Nephron (organoid): Measurements from ENCODE around the gene ZNF311.
"Not testable (repeated sequence)": the region's sequence is repeated elsewhere in the genome, so short reads cannot be mapped to it uniquely, and the experiment has no call there.

ENCODE experiments used
- H3K27ac Mint-ChIP-seq, 3 experiments: 2 replicates each; pipeline ENCODE4 v1.8.0; 2020; ENCODE audit warnings: mixed read lengths in 3 of 3, mild to moderate bottlenecking in 2 of 3, moderate library complexity in 1 of 3
- H3K27me3 Mint-ChIP-seq: 2 replicates; pipeline ENCODE4 v1.8.0; 2021; ENCODE audit warnings: low read depth, mild to moderate bottlenecking, moderate library complexity, mixed read lengths
- H3K36me3 Mint-ChIP-seq: 2 replicates; pipeline ENCODE4 v1.8.0; 2020; ENCODE audit warnings: low read depth, mixed read lengths
- H3K4me1 Mint-ChIP-seq: 2 replicates; pipeline ENCODE4 v1.8.0; 2020; ENCODE audit warnings: mixed read lengths
- H3K4me3 Mint-ChIP-seq, 3 experiments: 2 replicates each; pipeline ENCODE4 v1.8.0; 2020; ENCODE audit warnings: mild to moderate bottlenecking in 3 of 3, mixed read lengths in 3 of 3, moderate library complexity in 2 of 3
- H3K9me3 Mint-ChIP-seq: 2 replicates; pipeline ENCODE4 v1.8.0; 2020; ENCODE audit warnings: mixed read lengths
- CTCF ChIP-seq, 3 experiments: fragments of 200-600 bp; sonication (generic); IDR thresholded peaks; one replicate each; pipeline ENCODE4 v1.5.0; 2021; ENCODE audit warnings: antibody characterized with exemption in 3 of 3; ENCODE audit not compliant: unreplicated experiment in 3 of 3

Gene ZNF311

DNA sequence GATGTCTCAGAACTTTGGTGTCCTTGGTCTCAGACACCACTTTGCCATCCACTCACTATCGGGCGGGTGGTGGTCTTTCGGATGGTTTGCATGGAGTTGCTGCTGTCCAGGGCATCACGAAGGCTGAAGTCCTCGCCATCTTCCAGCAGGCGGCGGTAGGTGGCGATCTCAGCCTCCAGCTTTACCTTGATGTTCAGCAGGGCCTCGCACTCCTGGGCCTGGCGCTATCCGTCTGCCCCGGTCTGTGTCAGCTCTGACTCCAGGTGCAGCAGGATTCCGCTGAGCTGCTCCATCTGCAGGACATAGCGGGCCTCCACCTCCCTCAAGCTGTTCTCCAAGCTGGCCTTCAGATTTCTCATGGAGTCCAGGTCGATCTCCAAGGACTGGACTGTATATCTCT, 36.0 kb downstream of the ZNF311 start:
- Mint-ChIP-seq H3K27ac (no peak overlapping the region), H3K4me1 (no peaks in the 10 kb centered on the region), H3K4me3 (no peak overlapping the region), H3K36me3 (no peaks in the 10 kb centered on the region), H3K27me3 (peaks cover 8% of the 10 kb centered on the region), H3K9me3 (peaks cover 42% of the 10 kb centered on the region)
- no peak for TF ChIP-seq CTCF (IDR thresholded peaks at IDR 0.05; ENCODE audit: unreplicated experiment in 3 of 3)

DNA sequence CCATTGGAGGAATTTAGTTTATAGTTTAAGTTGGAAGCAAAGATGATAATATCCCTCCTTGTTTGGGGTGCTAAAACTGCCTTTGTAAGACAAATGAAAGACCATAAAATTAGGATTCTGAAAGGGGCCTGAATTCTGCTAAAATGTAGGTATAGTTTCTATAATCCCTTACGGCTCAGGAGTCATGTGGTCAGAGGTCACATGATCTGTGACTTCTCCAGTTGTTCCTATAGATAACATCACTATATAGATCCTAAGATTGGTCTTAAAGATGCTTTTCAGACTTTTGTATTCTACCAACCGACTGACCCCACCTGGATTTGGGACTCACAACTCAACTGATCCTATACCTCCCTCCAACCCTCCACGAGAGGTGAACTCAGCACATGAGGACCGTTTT, 36.6 kb downstream of the ZNF311 start:
- Mint-ChIP-seq H3K4me1 (no peaks in the 10 kb centered on the region), H3K4me3 (no peak overlapping the region), H3K27me3 (peaks cover 8% of the 10 kb centered on the region), H3K9me3 (peaks cover 46% of the 10 kb centered on the region), H3K36me3 (no peaks in the 10 kb centered on the region), H3K27ac (no peak overlapping the region)
- no peak for TF ChIP-seq CTCF (IDR thresholded peaks at IDR 0.05; ENCODE audit: unreplicated experiment in 3 of 3)

GRCh38 chr6:28965706-28966105, 39.4 kb downstream of the ZNF311 start:
- H3K9me3 Mint-ChIP-seq, result peaks cover 58% of the 10 kb centered on the region
- no peak overlapping the region for H3K4me3 Mint-ChIP-seq
- peaks cover 10% of the 10 kb centered on the region for H3K27me3 Mint-ChIP-seq
- TF ChIP-seq CTCF (IDR thresholded peaks at IDR 0.05; ENCODE audit: unreplicated experiment in 3 of 3), result no peak
- no peak overlapping the region for H3K27ac Mint-ChIP-seq
- H3K36me3 Mint-ChIP-seq, result no peaks in the 10 kb centered on the region
- no peaks in the 10 kb centered on the region for H3K4me1 Mint-ChIP-seq

- no peak overlapping the region for H3K4me3 Mint-ChIP-seq
Measured at GRCh38 chr6:28960846-28961500, 44.1 kb downstream of the ZNF311 start.

DNA sequence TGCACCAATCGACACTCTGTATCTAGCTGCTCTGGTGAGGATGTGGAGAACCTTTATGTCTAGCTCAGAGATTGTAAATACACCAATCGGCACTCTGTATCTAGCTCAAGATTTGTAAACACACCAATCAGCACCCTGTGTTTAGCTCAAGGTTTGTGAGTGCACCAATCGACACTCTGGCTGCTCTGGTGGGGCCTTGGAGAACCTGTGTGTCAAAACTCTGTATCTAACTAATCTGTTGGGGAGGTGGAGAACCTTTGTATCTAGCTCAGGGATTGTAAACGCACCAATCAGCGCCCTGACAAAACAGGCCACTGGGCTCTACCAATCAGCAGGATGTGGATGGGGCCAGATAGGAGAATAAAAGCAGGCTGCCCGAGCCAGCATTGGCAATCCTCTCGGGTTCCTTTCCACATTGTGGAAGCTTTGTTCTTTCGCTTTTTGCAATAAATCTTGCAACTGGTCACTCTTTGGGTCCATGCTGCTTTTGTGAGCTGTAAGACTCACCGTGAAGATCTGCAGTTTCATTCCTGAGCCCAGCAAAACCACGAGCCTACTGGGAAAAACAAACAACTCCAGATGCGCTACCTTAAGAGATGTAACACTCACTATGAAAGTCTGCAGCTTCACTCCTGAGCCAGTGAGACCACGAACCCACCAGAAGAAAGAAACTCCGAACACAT, 46.4 kb downstream of the ZNF311 start:
- not testable (repeated sequence) for H3K36me3 Mint-ChIP-seq, H3K27ac Mint-ChIP-seq, H3K27me3 Mint-ChIP-seq, H3K4me1 Mint-ChIP-seq, H3K4me3 Mint-ChIP-seq
- peaks cover 17% of the 10 kb centered on the region for H3K9me3 Mint-ChIP-seq

More at GRCh38 chr6:28960846-28961500, 44.1 kb downstream of the ZNF311 start:
- H3K9me3 Mint-ChIP-seq, result peaks cover 34% of the 10 kb centered on the region
- TF ChIP-seq CTCF (IDR thresholded peaks at IDR 0.05; ENCODE audit: unreplicated experiment in 3 of 3), result no peak
- H3K4me1 Mint-ChIP-seq, result no peaks in the 10 kb centered on the region
- no peaks in the 10 kb centered on the region for H3K36me3 Mint-ChIP-seq
- H3K27me3 Mint-ChIP-seq, result peaks cover 10% of the 10 kb centered on the region
- no peak overlapping the region for H3K27ac Mint-ChIP-seq

DNA sequence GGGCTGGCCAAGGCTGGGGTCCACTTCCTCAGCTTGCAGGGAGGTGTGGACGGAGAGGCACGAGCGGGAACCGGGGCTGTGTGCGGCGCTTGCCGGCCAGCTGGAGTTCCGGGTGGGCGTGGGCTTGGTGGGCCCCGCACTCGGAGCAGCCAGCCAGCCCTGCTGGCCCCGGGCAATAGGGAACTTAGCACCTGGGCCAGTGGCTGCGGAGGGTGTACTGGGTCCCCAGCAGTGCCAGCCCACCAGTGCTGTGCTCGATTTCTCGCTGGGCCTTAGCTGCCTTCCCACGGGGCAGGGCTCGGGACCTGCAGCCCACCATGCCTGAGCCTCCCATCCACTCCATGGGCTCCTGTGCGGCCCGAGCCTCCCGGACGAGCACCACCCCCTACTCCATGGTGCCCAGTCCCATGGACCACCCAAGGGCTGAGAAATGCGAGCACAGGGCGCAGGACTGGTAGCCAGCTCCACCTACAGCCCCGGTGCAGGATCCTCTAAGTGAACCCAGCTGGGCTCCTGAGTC, 47.3 kb downstream of the ZNF311 start:
- H3K27ac Mint-ChIP-seq, result not testable (repeated sequence)

GRCh38 chr6:28956331-28956730, 48.8 kb downstream of the ZNF311 start:
- Mint-ChIP-seq H3K4me3 (no peak overlapping the region), H3K36me3 (no peaks in the 10 kb centered on the region), H3K9me3 (peaks cover 7% of the 10 kb centered on the region), H3K27me3 (peaks cover 4% of the 10 kb centered on the region), H3K27ac (no peak overlapping the region), H3K4me1 (peaks cover 7% of the 10 kb centered on the region)
- TF ChIP-seq CTCF (IDR thresholded peaks at IDR 0.05; ENCODE audit: unreplicated experiment in 3 of 3), result no peak

More for the DNA sequence above, 47.3 kb downstream of the ZNF311 start:
- H3K27me3 Mint-ChIP-seq, H3K4me1 Mint-ChIP-seq, H3K36me3 Mint-ChIP-seq, H3K4me3 Mint-ChIP-seq: not testable (repeated sequence)
- peaks cover 17% of the 10 kb centered on the region for H3K9me3 Mint-ChIP-seq
